GM18508 (cell line): ENCODE measurements around the gene MYO16.
"Not testable (repeated sequence)": the region's sequence is repeated elsewhere in the genome, so short reads cannot be mapped to it uniquely, and the experiment has no call there.

Source experiments
- ATAC-seq: cut with Tn5 transposase; IDR thresholded peaks from one replicate; pipeline ENCODE4 v1.9.1; 2021; ENCODE audit warnings: moderate number of reproducible peaks; ENCODE audit not compliant: insufficient read depth, unreplicated experiment

MYO16 gene

DNA sequence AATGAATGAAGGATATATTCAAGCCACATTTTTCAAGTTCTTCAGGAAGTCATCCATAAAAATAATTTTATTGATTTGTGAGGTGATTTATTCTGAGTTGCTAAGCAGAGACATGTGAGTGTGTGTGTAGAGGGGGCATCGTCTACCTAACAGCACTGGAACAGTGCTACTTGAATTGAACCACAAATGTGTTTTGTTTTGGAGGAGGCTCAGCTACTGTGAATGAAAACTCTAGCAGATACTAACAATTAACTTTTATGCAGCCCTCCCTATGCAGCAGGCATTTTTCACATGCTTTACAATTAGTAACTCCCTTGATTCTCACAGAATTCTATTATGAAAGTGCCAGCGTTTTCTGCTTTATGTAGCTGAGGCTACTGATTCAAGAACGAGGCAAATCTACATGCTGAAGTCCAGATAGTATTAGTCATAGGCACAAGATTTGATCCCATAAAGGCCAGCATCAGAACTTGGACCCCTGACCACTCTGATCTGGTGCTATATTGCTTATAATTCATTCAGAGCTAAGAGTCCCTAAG is 103.7 kb downstream of the MYO16 start:
- no peak for ATAC-seq

DNA sequence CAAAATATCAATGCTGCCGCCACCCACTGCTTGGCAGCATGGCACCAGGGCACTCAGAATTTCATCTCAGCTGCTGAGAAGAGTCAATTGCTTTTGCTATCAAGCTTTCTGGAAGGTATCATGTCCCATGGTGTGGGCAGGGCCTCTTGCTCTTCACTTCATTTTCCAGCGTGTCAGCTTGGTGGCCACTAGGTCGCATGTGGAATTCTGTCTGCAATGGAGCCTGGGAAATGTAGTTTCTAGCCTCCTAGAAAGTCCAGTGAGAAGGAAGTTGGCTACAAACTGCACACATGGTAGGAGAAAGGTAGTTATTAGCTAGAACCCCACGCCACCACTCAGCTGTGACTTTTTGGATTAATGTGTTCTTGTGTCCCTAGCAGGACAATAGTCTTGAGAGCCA is 105.3 kb downstream of the MYO16 start:
- no peak for ATAC-seq

DNA sequence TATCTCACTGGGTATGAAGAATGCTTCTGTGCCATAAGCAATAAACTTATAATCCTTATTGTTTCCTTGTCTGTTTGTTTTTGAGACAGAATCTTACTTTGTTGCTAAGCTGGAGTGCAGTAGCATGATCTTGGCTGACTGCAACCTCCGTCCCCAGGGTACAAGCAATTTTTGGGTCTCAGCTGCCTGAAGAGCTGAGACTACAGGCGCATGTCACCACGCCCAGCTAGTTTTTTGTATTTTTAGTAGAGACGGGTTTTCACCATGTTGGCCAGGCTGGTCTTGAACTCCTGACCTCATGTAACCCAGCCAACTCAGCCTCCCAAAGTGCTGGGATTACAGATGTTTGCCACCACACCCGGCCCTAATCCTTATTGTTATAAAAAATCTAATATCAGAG is 112.5 kb downstream of the MYO16 start:
- ATAC-seq, result no peak

DNA sequence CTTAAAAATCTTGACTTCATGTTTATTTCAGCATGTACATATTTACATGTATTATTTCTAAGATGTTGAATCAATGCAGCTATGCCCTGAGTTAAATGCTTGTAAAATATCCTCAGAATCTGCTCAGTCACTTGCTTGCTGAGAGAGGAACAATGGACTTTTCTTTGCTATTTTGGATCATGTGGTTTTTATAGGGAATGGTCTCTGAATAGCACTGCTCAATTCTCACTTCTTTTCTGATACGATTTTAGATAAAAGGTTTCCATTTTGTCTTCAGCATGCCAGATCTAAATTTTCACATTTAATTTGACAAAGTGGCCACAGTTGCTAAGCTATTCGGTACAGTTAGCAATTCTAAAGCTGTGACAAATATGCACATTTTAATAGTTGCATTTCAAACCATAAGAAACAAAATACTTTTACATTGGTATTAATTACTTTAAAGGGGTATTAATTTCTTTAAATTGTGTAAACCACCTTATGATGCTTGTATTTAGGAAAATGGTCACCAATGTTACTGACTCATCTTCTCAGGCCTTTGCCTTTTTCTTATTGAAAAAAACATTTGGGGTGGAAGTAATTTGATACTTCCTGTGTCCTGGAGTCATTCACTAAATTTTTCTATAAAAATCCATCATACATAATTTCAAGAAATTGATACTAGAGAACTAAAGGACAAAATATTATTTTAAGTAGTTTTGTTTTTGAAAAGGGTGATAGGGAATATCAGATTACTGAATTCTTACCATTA is 113.5 kb downstream of the MYO16 start:
- no peak for ATAC-seq

DNA sequence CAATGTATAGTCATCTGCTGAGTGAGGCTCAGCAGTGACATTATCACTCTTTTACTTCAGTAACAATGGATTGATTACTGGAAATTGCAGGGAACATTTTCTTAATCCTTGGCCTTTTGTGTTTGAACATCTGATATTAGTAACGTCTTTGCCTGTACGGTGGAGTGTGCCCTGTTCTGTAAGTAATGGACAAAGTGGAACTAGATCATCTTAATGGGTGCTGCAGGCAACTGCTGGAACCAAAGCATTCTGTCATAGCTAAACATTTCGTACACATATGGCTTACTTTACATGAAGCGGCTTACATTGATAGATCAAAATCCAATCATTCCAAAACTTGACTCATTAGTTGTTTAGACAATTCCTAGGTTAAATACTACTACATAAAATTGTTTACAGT is 114.1 kb downstream of the MYO16 start:
- no peak for ATAC-seq

DNA sequence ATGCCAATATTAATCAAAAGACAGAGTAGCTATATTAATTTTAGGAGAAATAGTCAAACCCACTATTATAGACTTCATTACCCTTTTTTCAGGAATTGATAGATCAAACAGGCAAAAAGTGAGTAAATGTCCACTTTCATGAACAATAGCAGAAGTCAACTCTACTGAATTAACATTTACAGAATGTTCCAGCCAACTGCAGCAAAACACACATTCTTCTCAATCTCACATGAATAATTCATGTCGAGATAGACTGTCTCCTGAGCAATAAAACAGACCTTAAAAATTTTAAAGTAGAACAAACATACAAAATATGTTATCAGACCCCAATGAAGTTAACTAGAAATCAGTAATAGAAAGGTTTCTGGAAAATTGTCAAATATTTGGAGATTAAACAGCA is 118.4 kb downstream of the MYO16 start:
- no peak for ATAC-seq

DNA sequence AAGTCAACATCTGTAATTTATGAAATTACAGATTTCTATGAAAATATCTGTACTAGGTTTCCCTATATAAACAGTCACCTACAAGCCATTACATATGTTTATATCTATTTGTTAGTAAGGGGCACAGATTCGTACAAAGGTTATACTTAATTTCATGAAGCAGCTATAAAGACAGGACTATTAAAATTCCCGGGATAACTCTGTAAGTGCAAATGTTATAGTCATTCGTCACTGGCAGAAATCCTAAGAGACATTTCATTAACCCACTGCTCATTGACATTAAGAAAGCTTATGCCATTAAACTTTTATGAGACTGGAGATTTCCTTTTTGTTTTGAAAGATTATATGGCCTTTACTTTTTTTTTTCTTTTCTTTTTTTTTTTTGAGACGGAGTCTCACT is 122.9 kb downstream of the MYO16 start:
- ATAC-seq, result no peak

DNA sequence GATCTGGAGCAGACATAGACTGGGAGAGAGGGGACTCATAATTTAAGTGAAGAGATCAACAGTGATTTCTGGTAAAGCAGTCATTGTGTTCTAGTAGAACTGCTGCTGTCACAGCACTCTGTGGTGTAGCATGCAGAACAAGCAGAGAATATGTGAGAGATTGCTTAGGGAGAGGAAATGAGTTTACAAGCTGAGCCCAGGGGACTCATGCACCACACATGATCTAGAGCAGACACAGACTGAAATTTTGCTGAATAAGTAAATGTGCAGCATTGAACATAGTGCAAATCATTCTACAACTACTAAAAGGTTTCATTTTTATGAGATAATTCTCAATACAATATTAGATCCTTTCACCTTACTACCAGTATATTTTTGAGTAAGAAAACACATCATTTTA is 125.7 kb downstream of the MYO16 start:
- no peak for ATAC-seq

DNA sequence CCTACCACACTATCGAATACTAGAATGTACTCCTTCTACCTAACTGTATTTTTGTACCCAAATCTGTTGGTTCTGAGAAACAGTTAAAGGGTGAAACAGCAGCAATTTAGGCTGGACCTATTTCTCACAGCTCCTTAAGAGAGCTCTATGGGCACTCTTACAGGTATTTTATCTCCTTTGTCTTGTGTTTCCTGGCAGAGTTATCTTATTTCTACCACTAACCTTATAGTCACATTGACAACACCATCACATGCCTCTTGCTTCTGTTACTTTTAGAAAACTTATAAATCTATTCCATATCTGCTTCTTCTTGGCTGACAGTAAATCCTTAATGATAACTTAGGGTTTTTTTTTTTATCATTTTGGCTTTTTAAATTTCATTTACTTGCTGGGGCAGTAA is 130.7 kb downstream of the MYO16 start:
- ATAC-seq, result no peak

DNA sequence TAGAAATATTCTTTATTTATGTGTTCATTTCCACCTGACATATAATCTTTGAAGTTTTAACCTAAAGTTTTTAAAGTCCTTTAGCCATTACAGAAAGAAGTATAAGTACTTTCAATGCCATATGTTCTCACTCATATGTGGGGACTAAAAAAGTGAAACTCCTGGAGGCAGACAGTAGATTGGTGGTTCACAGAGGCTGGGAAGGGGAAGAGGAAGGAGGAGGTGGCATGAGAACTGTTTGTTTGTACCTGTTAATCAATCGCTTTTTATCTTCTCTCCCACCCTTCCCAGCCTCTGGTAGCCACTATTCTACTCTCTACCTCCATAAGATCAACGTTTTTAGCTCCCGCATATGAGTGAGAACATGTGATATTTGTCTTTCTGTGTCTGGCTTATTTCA is 131.1 kb downstream of the MYO16 start:
- ATAC-seq, result no peak

DNA sequence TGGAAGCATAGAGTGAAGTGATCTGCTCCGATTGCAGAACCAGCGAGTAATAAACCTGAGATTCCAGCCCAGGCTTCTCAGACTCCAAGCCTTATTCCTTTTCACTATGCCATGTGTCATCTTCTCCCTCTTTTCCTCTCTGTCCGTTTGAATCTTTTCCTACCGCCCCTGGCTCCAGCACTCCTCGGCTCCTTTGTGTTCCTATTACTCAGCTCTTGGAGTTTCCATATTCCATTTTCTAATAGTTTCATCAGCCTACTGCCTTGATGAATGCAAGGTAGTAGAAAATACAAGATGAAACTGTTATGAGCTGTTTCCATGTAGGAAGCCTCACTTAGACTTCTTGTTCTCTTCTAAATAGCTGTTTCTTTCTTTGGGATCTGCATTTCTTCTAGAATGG is 138.6 kb downstream of the MYO16 start:
- ATAC-seq, result no peak

DNA sequence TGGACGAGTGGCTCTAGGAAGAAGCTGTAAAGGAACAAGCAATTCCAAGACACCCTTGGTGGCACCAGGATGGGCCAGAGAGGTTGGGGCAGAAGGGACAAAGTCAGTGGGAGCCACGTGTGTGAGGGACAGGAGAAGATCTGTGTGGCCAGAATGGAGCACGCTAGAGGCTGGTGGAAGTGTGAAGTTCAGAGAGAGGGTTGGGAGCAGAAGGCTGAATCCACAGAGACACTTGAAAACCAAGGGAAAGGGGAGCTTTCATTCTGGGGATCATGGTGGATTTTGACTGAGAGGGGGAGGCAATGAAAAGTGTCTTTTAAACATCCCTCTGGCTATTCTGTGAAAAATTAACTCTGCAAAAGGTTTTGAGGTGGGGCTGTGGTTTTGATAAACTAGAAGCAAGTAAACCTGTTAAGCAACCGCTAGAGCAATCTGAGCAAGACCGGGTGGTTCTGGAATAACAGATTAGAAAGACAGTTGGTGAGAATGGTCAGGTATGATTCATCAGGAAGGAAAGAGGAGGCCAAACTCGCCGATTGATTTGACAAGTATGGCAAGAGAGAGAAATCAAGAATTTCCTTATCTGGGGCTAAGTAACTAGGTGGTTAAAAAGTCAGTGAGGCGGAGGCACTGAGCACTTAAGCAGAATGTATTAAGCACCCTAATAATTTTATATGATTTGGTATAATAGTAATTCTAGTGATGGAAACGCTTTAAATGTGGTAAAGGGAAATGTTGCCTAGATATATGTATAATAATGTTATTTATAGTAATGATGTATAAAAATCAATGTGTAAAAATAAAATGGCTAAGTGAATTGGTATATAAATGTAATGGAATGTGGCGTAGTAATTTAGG is 140.0 kb downstream of the MYO16 start:
- no peak for ATAC-seq

DNA sequence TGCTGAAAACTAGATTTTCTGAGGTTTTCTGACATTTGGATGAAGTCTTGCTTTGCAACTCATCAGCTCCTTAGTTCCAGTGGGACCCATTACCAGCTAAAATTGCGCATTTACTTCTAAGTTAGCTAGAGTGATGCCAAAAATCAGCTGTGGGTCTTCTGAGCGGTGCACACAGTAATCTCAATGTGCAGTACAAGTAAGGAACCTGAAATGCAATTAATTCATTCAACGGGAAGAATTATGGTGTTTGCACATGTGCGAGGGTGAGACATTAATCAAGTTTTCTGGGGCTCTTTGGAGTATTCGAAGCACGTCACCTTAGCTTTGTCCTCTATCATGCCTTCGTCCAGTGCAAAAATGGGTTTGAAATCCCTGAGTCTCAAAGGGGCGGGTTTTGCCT is 146.2 kb downstream of the MYO16 start:
- ATAC-seq, result no peak

DNA sequence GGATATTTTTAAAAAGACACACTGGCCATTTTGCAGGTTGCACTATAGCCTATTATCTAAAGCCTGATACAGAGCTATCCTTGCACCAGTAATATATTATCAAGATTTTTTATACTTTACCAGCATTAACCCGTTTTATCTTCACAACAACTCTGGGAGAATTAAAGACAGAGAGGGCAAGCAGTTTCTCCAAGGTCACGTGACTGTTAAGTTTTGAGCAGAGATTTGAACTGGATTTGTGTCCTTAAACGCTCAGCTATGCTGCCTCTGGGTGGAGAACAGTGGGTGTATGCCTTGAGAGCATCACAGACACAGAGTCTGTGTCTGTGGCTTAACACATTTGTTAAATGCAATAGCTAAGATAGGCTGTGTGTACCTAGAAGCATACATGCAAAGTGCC is 147.2 kb downstream of the MYO16 start:
- ATAC-seq, result no peak

DNA sequence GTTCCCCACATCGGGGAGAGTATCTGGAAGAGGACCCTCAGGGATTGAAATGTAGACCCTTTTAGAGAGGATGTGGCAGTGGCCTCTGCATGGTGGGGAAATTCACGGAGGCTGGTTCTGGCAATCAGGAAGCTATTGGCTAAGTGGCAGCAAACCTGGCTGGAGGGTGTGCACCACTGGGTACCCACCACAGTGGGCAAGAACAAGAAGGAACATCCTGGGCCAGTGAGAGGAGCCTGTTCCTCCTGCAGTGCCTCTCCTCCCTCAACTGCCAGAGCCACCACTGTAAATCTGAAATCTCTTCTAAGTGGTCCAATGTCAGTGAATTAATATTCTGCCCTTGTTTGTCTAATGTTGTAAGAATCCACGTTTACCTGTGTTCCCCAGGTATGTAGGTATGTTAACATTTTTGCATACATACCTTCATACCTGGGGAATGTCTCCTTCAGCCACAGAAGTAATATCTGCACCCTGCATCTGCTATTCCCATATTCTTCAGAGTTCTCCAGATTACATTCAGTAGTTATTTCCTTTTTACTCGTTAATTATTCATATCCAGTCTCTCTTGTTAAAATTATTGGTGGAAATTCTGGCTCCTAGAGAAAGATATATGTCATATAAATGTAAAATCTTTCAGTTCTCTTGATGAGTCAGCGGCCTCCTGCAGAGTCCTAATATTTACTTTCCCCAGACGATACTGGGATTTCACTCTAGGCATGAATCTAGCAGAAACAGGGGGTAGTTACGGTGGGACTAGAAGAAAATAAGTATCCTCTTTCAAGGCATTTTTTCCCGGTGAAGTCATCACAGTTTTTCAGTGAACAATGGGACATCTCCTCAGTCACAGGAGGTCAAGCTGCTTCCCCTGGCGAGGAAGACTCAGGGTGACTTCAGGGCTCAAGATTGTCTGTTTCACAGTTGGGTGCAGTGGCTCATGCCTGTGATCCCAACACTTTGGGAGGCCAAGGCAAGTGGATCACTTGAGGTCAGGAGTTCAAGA is 148.3 kb downstream of the MYO16 start:
- ATAC-seq, result no peak

DNA sequence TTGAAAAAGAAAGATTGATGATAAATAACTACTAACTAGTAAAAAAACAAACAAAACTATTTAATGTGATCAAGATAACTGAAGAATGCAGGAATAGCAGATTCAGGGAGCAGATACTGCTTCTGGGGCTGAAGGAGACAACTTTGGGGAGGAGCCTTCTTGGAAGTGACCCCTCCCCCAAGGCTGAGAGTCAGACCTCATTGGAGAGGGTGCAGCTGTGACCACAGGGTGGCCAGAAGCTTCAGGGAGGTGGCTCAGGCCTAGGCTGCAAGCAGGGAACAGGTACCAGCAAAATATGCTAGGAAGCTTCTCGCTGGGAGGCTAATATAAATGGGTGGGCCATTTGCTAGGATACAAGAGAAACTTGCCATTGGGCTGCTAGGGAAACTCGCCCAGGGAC is 149.9 kb downstream of the MYO16 start:
- no peak for ATAC-seq

DNA sequence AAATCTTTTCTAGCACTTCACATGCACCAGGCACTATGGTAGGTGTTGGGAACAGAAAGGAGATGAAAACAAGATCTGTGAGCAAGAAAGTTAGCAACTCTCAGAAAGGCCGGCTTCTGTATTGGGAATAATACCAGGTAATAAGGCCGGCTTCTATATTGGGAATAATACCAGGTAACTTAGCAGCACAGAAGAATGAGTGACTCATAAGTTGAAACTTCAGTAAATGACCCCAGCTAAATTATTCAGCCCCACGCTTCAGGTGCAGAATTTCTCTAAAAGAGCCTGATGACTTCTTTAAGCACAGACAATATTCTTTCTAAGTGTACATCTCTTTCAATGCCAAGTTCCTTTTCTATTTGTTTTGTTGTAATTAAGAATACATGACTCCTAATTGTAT is 151.3 kb downstream of the MYO16 start:
- no peak for ATAC-seq

DNA sequence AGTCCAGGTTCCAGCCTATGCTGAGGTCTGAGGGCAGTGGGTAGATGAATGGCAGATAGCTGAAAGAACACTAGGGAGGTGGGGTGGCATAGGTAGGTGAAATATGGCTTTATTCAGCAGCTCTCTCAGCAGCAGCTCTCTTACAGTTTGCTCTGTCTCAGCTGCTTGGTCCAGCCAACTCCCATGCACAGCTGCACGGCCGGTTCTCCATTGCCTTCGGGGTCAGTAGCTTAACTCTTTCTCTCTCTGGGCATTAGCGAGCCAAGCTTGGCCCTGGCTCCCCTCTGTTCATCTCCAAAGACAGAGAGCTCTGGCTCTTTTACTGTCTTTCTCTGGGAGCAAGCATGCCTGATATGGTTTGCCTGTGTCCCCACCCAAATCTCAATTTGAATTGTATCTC is 151.9 kb downstream of the MYO16 start:
- ATAC-seq, result no peak

DNA sequence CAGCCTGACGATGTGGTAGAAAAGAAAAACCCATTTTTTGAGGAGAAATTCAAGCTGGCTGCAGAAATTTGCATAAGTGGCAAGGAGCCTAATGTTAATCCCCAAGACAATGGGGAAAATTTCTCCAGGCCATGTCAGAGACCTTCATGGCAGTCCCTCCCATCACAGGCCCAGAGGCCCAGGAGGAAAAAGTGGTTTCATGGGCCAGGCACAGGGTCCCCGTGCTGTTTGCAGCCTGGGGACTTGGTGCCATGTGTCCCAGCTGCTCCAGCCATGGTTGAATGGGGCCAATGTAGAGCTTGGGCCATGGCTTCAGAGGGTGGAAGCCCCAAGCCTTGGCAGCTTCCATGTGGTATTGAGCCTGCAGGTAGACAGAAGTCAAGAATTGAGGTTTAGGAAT is 153.1 kb downstream of the MYO16 start:
- not testable (repeated sequence) for ATAC-seq

DNA sequence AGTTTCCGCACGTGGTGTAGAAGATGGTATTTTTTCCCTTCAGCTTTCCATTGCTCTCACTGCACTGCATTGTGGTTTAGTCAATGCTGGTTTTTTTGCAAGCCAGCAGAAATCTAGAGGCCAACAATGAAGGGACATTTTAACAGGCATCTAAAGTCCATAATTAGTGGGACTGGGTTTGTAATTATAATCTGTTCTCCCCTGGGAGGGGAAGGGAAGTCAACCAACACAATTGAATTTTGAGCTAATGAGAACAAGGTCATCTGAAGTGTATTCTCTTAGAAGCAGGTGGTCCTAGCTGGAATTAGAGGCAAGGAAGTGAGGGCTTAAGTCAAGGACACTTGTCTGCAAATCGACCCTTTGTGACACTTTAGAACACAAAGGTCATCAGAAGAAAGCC is 156.4 kb downstream of the MYO16 start:
- ATAC-seq, result no peak
